Embryonic facial prominence (tissue), 1 donor: ENCODE results near the gene MEX3A.
"Not testable (repeated sequence)": the region's sequence is repeated elsewhere in the genome, so short reads cannot be mapped to it uniquely, and the experiment has no call there.

Experiments
- DNase-seq: peaks from one replicate; pipeline ENCODE4 v3.0.0-alpha.2; 2016; ENCODE audit errors: extremely low spot score

The MEX3A gene

GRCh38 chr1:156078728-156079127, 3.5 kb downstream of the MEX3A start:
- no peak for DNase-seq

GRCh38 chr1:156077430-156077760, 4.9 kb downstream of the MEX3A start:
- DNase-seq = no peak

GRCh38 chr1:156076609-156077429, 5.4 kb downstream of the MEX3A start:
- no peak for DNase-seq

GRCh38 chr1:156075775-156076204, 6.5 kb downstream of the MEX3A start:
- DNase-seq = no peak

- no peak for DNase-seq
Observed at GRCh38 chr1:156075162-156075561, 7.1 kb downstream of the MEX3A start.

GRCh38 chr1:156074661-156075060, 7.6 kb downstream of the MEX3A start:
- DNase-seq = no peak

- no peak for DNase-seq
Observed at GRCh38 chr1:156073740-156074139, 8.5 kb downstream of the MEX3A start.

GRCh38 chr1:156073110-156073687, 9.1 kb downstream of the MEX3A start:
- no peak for DNase-seq

GRCh38 chr1:156072251-156072650, 10.0 kb downstream of the MEX3A start:
- no peak for DNase-seq

GRCh38 chr1:156071332-156071816, 10.9 kb downstream of the MEX3A start:
- not testable (repeated sequence) for DNase-seq

GRCh38 chr1:156070548-156070947, 11.7 kb downstream of the MEX3A start:
- DNase-seq = no peak

GRCh38 chr1:156069490-156070455, 12.5 kb downstream of the MEX3A start:
- no peak for DNase-seq

- no peak for DNase-seq
Observed at GRCh38 chr1:156067262-156067661, 15.0 kb downstream of the MEX3A start.

- no peak for DNase-seq
Observed at GRCh38 chr1:156065871-156066270, 16.4 kb downstream of the MEX3A start.

- no peak for DNase-seq
Observed at GRCh38 chr1:156065212-156065611, 17.1 kb downstream of the MEX3A start.

- DNase-seq = no peak
Observed at GRCh38 chr1:156064615-156065014, 17.6 kb downstream of the MEX3A start.

- no peak for DNase-seq
Observed at GRCh38 chr1:156063997-156064285, 18.3 kb downstream of the MEX3A start.

GRCh38 chr1:156062189-156062588, 20.1 kb downstream of the MEX3A start:
- DNase-seq = no peak

GRCh38 chr1:156060937-156061636, 21.2 kb downstream of the MEX3A start, which contains the start of gene RAB25:
TSS of gene RAB25 (plus strand) at chr1:156061160. CDS start at chr1:156061401, 241 bp downstream.
- no peak for DNase-seq

GRCh38 chr1:156056326-156056849, 25.9 kb downstream of the MEX3A start:
- no peak for DNase-seq

- no peak for DNase-seq
Observed at GRCh38 chr1:156055281-156056048, 26.8 kb downstream of the MEX3A start.
